Gastroesophageal sphincter (tissue), 4 donors: ENCODE data around the gene TXLNB. TPM values are rescaled to one million over a fixed set of nuclear protein-coding genes. Genes with fewer than 3 reads are reported as not detected.

Experiments
- ATAC-seq: fragments of 150-250 bp; one replicate; pipeline ENCODE4 v1.9.1; 2016; ENCODE audit warnings: mild to moderate bottlenecking, moderate library complexity
- H3K27ac ChIP-seq, 4 donors: fragments of 200-600 bp; sonication (generic) in 3 of 4; 1 replicate in 3 of 4; 2 replicates in 1 of 4; pipeline ENCODE4 v1.5.1; 2016 to 2019
- H3K27me3 ChIP-seq: fragments of 200-600 bp; sonication (generic); one replicate; pipeline ENCODE4 v1.5.1; 2019
- H3K36me3 ChIP-seq, 2 donors: fragments of 200-600 bp; sonication (generic); one replicate each; pipeline ENCODE4 v1.5.1; 2019; ENCODE audit warnings: control low read depth in 1 of 2
- H3K4me1 ChIP-seq, 3 donors: fragments of 200-600 bp; sonication (generic); 1 replicate in 2 of 3; 2 replicates in 1 of 3; pipeline ENCODE4 v1.5.1; 2016 to 2019; ENCODE audit warnings: control low read depth in 2 of 3
- H3K4me3 ChIP-seq, 2 donors: fragments of 200-600 bp; sonication (generic); one replicate each; pipeline ENCODE4 v1.5.1; 2019; ENCODE audit warnings: mild to moderate bottlenecking in 1 of 2, moderate library complexity in 1 of 2
- H3K9me3 ChIP-seq, 3 donors: fragments of 200-600 bp; sonication (generic); one replicate each; pipeline ENCODE4 v1.5.1; 2017 to 2019; ENCODE audit warnings: control low read depth in 2 of 3
- EP300 ChIP-seq: sonication (generic); formaldehyde crosslinking; IDR thresholded peaks from one replicate; pipeline ENCODE4 v1.6.1; 2017; ENCODE audit warnings: antibody characterized with exemption, mild to moderate bottlenecking
- POLR2A ChIP-seq, 2 donors: fragments of 450-650 bp; IDR thresholded peaks; one replicate each; pipeline ENCODE4 v1.6.1; 2017; ENCODE audit warnings: antibody characterized with exemption in 2 of 2, mild to moderate bottlenecking in 2 of 2, moderate library complexity in 1 of 2
- POLR2AphosphoS5 ChIP-seq: sonication (generic); formaldehyde crosslinking; IDR thresholded peaks from one replicate; pipeline ENCODE4 v1.6.1; 2017; ENCODE audit warnings: antibody characterized with exemption
- WGBS, 2 donors: methylation state at CpG; one replicate each; pipeline ENCODE4 v1.1.5; 2018; ENCODE audit warnings: low coverage in 1 of 2; 5-methylcytosine and 5-hydroxymethylcytosine counted together
- total RNA-seq, 4 donors: library from RNA; depleted of rRNA; stranded (reverse); fragments of >200 nt; gene quantifications; one replicate each; pipeline ENCODE4 v1.1.0, GENCODE V29; 2016
- TF ChIP-seq, protein P1 (sequence below), 4 experiments: fragments of 200-600 bp in 2 of 4; fragments of 450-650 bp in 2 of 4; sonication (generic) in 1 of 4; IDR thresholded peaks; one replicate each; pipeline ENCODE4 v1.5.1; 2017 to 2019; ENCODE audit warnings: antibody characterized with exemption in 4 of 4, mild to moderate bottlenecking in 2 of 4, moderate library complexity in 2 of 4

Gene TXLNB
- total RNA-seq, 4 donors from 2014 or later, result 0.67 to 5.4 (median 2.6) TPM

DNA sequence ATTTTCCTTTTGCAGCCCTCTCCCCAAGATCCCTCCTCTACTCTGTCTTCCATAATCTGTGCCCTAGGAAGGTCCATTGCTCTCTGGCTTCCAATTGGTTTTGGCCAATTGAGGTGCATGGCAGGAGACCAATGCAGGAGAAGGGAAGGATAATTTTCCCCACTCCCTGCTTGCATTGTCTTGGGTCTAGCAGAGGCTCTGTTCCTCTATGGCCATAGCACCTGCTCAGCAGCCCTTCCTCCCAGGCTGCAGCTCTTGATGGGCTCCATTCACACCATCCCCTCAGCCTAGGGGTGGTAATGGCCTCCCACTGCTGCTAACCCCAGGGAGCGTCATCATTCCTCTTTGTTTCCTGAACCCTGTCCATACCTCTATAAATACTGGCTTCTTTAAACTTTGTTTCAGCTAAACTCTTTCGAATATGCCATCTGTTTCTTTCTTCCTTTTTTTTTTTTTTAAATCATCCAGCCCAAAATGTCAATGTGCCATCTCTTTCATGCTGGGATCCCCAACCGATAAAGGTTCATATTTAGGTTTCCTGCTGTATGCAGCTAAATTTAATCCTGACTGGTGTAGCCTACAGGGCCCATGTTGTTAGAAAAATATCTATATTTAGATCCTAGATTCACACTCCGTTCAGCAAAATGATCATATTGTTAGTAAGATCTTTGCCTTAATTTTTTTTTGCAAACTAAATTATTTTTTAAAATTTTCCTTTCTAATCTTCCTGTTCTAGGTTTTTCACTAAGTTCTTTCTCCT is 93.1 kb downstream of the TXLNB start:
- WGBS, 2 donors, result 74 to 82% methylated on average over 4 of the region's 4 CpGs
- Histone ChIP-seq H3K27ac (no peak overlapping the region), H3K36me3 (no peaks in the 10 kb centered on the region), H3K4me3 (no peak overlapping the region), H3K9me3 (no peaks in the 10 kb centered on the region), H3K27me3 (no peaks in the 10 kb centered on the region), H3K4me1 (no peaks in the 10 kb centered on the region)
- ATAC-seq, result no peak
- TF ChIP-seq POLR2A (IDR thresholded peaks at IDR 0.05) (no peak), POLR2AphosphoS5 (no peak), EP300 (no peak)
- TF ChIP-seq, protein P1, sequence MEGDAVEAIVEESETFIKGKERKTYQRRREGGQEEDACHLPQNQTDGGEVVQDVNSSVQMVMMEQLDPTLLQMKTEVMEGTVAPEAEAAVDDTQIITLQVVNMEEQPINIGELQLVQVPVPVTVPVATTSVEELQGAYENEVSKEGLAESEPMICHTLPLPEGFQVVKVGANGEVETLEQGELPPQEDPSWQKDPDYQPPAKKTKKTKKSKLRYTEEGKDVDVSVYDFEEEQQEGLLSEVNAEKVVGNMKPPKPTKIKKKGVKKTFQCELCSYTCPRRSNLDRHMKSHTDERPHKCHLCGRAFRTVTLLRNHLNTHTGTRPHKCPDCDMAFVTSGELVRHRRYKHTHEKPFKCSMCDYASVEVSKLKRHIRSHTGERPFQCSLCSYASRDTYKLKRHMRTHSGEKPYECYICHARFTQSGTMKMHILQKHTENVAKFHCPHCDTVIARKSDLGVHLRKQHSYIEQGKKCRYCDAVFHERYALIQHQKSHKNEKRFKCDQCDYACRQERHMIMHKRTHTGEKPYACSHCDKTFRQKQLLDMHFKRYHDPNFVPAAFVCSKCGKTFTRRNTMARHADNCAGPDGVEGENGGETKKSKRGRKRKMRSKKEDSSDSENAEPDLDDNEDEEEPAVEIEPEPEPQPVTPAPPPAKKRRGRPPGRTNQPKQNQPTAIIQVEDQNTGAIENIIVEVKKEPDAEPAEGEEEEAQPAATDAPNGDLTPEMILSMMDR (IDR thresholded peaks at IDR 0.05), result no peak

- Histone ChIP-seq H3K4me3 (no peak overlapping the region), H3K36me3 (no peaks in the 10 kb centered on the region), H3K9me3 (no peaks in the 10 kb centered on the region), H3K27me3 (no peaks in the 10 kb centered on the region), H3K27ac (no peak overlapping the region), H3K4me1 (no peaks in the 10 kb centered on the region)
- WGBS, 2 donors, result 39 to 42% methylated on average over 2 to 3 of the region's 3 CpGs
- ATAC-seq, result no peak
- TF ChIP-seq, protein P1 (IDR thresholded peaks at IDR 0.05), result no peak
- TF ChIP-seq EP300 (no peak), POLR2A (IDR thresholded peaks at IDR 0.05) (no peak), POLR2AphosphoS5 (no peak)
Measured at GRCh38 chr6:139194740-139195139, 97.1 kb downstream of the TXLNB start.

Other genes starting within 250 kb of the TXLNB start
- 10 to 100 TPM; 36.1 to 70.1 (median 46.9) TPM for gene HECA, start 156.9 kb downstream of the TXLNB start, total RNA-seq
- gene CITED2, start 82.7 kb upstream of the TXLNB start, total RNA-seq, result 100 to 1,000 TPM; 103 to 553 (median 336) TPM